NK-92 treated with Interleukin-12 subunit alpha and Interleukin-12 subunit beta, amount 100 ng/mL, for 24 hours (cell line): ENCODE results near the gene TSC22D4.

ENCODE experiments used
- DNase-seq: peaks from one replicate; lab custom pipeline; 2025; lab: John Stamatoyannopoulos, UW

Gene TSC22D4

DNA sequence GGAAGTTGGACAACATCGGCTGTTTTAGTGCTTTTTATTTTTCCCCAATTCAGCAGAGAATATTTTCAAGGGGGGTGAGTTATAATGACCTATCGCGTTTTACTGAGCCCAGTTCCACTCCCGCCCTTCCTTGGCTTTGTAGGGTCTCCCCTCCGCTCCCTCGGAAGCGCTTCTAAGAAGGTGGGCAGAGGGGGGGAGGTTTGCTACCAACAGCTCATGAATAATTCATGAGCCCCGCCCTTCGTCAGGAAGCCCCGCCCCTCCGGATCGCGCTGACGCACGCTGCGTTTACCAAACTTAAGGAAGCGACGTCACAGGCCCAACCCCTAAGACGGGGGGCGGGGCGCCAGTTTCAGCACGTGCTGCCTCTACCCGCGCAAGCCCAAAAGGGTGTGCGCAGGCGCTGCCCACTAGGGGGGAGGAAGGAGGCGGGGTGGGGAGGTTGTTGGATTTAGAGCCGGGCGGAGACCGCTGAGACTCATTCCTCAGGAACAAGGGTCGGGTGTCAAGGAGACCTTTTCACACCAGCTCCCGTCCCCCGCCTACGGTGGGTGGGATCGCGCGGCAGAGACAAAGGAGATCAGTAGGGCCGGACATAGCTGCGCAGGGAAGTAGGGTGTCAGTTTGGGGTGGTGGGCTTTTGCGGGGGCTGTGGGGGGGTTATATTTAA is 49.9 kb downstream of the TSC22D4 start:
- peak; percentile 100 for DNase-seq

DNA sequence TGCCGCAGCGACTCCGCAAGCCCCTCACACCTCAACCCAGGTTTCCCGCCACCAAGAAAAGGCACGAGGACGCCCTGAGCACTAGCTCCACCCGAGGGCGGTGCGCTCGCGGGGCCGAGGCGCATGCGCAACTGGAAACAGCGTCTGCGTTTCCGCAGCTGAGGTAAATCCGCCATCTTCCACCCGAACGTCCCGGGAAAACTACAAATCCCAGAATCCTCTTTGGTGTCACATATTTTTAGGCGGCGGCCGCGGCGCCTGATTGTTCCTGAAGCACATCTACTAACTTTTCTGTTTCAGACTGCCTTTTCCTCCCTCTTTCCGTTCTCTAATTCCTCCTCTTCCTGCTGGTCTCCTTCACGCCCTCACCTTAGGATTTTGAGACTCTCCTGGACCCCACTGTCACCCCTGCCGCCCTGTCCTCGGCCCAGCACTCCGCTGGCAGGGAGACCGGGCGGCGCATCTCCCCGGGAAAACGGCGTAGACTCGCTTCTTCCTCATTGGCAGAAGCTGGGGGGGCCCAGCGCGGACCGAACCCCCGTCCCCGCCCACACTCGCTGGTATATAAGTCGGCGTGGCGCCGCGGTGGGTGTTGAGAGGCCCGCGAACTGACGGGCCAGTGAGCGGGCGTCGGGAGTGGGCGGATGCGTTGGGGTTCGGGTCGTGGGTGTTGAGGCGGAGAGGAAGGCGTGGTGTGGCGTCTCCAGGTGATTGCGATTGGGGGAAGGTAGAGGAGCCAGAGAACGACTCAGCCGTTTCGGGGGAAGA is 50.6 kb downstream of the TSC22D4 start, which contains the start of gene ZCWPW1:
Gene ZCWPW1, minus strand, starts transcription at position 505 of the 768 bp plus-strand sequence. CDS start 8,054 bp downstream, outside the sequence.
- peak; percentile 97 for DNase-seq

DNA sequence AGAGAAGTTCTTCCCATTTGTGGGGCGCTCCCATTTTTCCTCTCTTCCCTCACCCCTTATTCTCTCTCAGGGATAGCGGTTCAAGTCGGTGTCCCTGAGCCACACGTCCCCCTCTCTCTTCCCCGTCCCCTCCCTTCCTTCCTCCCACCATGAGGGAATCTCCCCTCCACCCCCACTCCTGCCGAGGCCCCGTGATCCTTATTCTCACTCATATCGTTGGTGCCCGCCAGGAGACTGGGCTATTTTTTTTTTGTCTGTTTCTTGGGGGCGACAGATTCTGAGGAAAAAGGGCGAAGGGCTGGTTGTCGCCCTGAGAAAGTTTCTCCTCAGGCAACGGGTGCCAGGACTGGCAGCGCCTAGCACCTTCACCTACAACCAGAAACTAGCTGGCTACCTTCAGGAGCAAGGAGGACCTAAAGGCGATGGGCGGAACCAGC is 51.2 kb downstream of the TSC22D4 start:
- no peak for DNase-seq

DNA sequence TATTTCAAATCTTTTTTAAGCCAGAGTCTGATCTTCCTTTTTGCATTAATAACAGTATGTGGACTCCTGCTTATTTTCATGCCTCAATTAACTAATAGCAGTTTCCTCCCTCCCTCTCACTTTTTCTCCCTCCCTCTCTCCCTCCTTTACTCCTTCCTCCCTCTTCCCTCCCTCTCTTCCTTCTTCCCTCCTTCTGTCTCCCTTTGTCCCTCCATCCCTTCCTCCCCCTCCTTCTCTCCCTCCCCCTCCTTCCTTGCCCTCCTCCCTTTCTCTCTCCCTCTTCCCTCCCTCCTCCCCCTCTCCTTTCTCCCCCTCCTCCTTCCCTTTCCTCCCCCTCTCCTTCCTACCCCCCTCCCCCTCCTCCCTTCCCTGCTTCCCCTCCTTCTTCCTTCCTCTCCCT is 52.5 kb downstream of the TSC22D4 start:
- no peak for DNase-seq

DNA sequence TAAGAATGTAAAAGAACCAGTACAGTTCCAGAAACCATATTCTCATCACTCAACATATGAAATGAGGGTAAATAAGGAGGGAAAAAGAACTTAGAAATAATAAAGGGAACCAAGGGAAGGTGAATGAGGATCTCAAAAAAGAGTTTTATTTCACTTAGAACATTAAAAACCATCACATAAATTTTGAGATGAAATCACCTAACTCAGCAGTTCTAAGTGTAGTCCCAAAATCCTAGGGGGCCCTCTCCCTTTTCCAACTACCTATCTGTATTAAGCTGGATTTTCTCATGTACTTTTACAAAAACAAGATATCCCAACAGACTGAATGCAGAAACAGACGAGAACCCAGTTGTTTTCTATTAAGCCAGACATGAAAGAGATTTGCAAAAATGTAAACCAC is 53.7 kb downstream of the TSC22D4 start:
- DNase-seq, result no peak

DNA sequence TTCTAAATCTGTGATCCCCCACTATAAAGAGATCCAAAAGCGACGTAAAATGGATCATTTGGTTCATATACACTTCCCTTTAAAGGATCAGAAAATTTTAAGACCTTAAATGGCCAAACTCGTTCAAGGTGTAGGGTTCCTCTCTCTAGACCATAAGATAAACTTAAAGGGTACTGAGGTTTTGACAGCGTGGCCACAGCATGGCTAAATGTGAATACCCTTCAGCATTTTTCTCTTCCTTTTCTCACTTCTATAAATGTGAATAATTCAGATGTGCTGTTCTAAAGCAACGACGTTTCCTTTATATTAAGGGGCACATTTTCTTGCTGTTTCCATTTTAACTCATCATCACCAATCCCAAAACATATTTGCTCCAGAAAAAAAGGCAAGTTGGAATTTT is 55.7 kb downstream of the TSC22D4 start:
- DNase-seq, result no peak

DNA sequence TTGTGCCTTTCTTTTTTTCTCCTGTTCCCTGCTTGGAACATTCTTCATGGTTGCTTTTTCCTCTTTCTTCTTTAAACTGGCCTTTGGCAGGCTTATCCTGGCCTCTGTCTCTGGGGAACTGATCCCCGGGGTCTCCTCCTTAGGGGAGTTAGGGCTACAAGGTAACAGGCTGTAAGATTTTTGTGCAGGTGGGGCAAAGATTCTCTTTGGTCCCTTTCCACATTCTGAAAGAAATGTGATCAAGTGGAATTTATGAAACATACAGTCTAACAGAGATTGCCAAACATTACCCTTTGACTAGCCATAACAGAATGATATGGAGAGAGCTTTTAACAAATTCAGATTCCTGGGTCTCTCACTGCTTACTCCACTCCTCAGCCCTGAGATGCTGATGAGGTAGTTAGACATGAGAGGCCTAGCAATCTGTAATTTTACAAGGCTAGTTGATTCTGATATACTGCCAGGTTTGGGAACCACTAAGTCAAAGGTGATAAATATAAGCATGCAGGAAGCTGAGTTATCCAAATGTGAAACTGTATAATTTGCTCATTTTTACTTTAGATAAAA is 59.3 kb downstream of the TSC22D4 start:
- DNase-seq, result no peak

DNA sequence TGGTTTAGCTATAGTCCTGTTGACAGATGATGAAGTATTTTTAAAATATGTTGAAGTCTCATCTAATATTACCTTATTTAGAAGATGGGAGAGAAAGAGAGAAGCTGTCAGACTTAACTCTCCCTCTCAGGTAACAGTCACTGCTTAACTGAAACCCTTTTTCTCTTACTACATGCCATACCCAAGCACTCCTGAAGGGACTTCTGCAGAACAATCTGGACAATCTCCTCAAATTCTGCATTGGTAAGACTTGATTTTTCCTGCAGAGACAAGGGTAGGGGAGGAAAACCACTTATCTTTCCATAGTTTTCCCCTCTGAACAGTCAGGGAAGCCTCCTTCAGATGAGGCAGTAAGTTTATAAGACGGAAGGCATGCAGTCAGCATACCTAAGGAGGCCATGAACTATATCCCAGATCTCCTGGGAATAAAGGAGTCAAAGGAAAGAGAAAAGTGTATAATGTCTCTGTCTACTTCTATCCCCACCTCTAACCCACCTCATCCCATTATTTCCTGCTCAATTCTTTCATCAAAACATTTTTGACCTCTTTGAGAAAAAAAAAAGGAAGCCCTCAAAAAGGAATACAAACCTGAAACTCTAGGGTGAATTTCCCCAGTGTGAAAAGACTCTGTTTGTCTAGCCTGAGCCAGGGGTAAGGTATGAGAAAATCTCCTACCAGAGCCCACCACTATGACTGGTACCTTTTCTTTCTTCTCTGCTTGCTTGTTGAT is 59.9 kb downstream of the TSC22D4 start:
- no peak for DNase-seq
